Measurements from ENCODE around the gene RANBP17.

The RANBP17 gene

DNA sequence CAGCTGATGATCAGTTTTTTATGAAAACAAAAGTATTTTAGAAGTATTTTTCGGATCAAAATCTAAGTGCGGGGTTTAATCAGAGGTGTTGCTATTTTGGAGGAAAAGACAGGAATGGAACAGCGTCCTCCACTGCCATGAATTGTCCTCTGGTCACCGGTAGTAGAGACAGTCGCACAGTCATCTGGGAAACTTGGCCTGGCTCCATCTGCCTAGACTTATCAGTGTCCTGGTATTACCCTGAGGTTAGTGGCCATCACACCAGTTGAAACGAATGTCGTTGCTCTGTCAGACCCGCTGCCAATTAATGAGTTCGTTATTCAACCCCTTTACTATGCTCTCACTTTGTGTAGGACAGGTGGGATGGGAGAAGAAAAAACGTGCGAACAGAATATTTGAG, 455.4 kb downstream of the RANBP17 start:
- no peak for DNase-seq (ENCODE audit: low read depth)
- TF ChIP-seq, protein P1, sequence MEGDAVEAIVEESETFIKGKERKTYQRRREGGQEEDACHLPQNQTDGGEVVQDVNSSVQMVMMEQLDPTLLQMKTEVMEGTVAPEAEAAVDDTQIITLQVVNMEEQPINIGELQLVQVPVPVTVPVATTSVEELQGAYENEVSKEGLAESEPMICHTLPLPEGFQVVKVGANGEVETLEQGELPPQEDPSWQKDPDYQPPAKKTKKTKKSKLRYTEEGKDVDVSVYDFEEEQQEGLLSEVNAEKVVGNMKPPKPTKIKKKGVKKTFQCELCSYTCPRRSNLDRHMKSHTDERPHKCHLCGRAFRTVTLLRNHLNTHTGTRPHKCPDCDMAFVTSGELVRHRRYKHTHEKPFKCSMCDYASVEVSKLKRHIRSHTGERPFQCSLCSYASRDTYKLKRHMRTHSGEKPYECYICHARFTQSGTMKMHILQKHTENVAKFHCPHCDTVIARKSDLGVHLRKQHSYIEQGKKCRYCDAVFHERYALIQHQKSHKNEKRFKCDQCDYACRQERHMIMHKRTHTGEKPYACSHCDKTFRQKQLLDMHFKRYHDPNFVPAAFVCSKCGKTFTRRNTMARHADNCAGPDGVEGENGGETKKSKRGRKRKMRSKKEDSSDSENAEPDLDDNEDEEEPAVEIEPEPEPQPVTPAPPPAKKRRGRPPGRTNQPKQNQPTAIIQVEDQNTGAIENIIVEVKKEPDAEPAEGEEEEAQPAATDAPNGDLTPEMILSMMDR (IDR thresholded peaks at IDR 0.05; ENCODE audit: insufficient read depth, low read depth, low read length, missing control alignments): no peak
- H3K4me3 ChIP-seq (ENCODE audit: low read depth, low read length): no peak overlapping the region

DNA sequence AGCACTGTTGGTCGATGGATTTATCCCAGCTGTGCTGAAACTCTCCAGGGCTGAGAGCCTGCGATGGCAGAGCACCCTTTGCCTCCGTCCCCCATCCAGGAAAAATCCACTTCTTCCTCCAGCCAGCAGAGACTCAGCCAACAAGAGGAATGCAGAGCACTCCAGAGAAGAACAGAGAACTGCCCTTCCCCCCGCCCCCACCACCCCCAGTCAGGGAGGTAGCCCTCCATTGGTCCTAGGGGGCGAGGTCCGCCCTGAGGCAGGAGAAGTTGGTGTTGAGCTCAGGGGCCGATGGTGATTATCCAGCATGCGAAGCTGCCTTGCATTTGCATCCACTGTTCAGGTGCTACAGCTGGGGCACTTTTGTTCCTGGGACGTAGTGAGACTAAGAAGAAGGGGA, 456.2 kb downstream of the RANBP17 start:
- no peak overlapping the region for H3K4me3 ChIP-seq (ENCODE audit: low read depth, low read length)
- TF ChIP-seq, protein P1 (IDR thresholded peaks at IDR 0.05; ENCODE audit: insufficient read depth, low read depth, low read length, missing control alignments): no peak
- no peak for DNase-seq (ENCODE audit: low read depth)

DNA sequence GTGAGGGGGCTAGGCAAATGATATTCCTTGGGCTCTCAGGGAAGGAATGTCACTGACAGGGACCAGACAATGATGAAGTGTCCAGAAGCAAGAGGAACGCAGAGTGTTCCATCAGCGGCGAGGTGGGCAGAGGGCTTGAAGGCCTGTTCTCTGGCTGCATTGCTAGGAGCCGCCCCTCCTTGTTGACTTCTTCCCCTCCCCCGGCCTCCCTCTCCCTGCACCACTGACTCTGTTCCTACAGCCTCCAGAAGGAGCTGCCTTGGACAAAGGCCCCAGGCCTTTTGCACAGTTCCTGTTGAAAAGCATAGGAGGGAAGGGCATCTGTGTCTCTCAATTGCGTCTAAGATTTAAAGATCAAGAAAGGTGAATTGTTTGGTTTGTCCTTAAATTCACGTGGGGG, 459.6 kb downstream of the RANBP17 start:
- TF ChIP-seq, protein P1 (IDR thresholded peaks at IDR 0.05; ENCODE audit: insufficient read depth, low read depth, low read length, missing control alignments): no peak
- no peak for DNase-seq (ENCODE audit: low read depth)
- no peak overlapping the region for H3K4me3 ChIP-seq (ENCODE audit: low read depth, low read length)

DNA sequence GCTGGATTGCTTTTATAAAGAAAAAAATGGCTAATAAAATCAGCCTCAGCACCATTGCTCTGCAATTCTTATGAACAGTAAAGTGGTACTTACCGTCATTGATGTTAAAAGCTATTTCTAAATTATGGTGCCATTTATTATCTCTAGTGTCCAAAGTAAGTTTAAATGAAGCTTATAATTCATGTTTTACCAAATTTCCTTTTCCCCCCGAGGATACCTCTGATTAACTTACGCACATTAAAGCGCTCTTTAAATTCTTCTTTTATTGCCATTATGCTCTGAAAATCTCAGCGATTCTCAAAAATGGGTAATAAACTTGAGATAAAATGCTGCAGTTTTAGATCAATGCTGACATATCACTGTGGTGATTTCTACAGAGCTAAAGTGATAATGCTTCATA, 460.7 kb downstream of the RANBP17 start:
- no peak overlapping the region for H3K4me3 ChIP-seq (ENCODE audit: low read depth, low read length)
- TF ChIP-seq, protein P1 (IDR thresholded peaks at IDR 0.05; ENCODE audit: insufficient read depth, low read depth, low read length, missing control alignments): no peak
- no peak for DNase-seq (ENCODE audit: low read depth)

DNA sequence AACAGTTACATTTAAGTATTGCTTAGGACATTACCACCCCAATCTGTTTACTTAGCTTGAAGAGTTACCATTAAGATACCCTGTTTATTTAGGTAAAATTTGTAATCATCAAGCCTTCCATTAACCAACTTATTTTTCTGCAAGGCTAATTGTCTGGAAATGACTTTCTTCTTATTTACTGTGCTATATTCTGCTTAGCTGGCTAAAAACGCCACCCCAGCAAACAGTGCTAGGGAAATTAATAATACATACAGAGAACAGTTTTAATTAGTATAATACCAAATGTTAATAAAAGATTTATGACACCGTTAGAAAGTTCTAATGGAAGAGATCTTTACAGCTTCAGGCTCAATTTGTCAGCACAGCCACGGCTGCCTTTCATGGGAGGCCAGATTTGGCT, 461.2 kb downstream of the RANBP17 start:
- H3K4me3 ChIP-seq (ENCODE audit: low read depth, low read length): no peak overlapping the region
- TF ChIP-seq, protein P1 (IDR thresholded peaks at IDR 0.05; ENCODE audit: insufficient read depth, low read depth, low read length, missing control alignments): no peak
- DNase-seq (ENCODE audit: low read depth): no peak

DNA sequence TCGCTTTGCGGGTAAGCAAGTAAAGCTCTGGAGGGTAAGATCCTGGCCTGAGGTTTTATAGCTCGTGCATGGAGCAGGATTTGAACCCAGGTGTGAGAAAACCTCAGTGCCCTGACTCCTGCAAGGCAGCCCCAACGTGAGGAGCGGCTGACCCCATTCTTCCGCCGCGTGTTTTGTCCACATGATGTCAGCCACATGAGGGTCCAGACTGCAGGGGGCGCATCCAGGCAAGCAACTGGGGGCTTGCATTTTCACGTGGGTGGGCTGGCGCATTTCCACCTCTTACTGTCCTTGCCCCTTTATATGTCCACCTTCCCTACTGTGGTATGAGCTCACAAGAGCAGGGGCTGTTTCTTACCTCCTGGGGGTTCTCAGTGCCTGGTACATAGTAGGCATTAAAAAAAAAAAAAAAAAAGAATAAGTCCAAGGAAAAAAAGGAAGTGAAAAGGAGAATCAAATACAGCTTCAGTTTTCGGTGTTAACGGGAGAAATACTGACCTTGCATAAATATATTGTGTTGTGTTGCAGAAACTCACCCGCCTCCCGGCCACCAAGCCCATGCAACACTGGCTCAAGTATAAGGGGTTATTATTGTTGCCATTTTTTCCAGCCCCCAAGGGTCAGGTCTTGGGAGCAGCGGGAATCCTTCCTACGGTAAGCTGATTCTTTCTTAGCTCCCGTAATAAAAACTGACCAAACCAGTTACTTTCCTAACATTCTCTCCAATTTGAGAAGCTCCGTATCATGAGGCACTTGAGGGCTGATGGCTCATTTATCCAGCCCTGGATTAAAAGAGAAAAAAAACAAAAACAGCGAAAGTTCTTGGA, 462.2 kb downstream of the RANBP17 start:
- TF ChIP-seq, protein P1 (IDR thresholded peaks at IDR 0.05; ENCODE audit: insufficient read depth, low read depth, low read length, missing control alignments): no peak
- no peak for DNase-seq (ENCODE audit: low read depth)
- no peak overlapping the region for H3K4me3 ChIP-seq (ENCODE audit: low read depth, low read length)

DNA sequence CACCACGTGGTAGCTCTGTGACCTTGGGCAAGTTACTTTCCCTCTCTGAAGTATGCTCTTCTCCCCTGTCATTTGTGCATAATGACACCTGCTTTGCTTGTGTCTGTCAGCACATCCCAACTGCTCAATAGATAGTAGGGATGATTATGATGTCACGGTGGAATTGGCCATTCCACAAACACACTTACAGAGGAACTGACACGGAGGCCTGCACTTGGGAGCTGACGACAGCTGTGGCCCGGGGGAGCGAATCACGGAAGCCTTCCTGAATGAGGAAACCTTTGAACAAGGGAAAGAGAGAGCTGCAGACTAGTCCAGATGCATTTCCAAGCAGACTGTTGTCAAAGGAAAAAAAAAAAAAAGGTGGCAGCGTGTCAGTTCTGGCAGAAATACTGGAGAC, 468.2 kb downstream of the RANBP17 start:
- DNase-seq (ENCODE audit: low read depth): no peak
- TF ChIP-seq, protein P1 (IDR thresholded peaks at IDR 0.05; ENCODE audit: insufficient read depth, low read depth, low read length, missing control alignments): no peak
- H3K4me3 ChIP-seq (ENCODE audit: low read depth, low read length): no peak overlapping the region

All from GM12865 (cell line).